Activated CD4-positive, alpha-beta T cell treated with anti-CD3 and anti-CD28 coated beads for 36 hours (primary cell): ENCODE data around the gene CHRND. TPM values are rescaled to one million over a fixed set of nuclear protein-coding genes. Genes with fewer than 3 reads are reported as not detected.

Experiments used
- ATAC-seq: fragments of 200-7000 bp; cut with Tn5 transposase; one replicate; pipeline ENCODE4 v1.10.0; 2021; ENCODE audit warnings: mild to moderate bottlenecking, moderate library complexity
- CTCF ChIA-PET: fragments of 350-600 bp; sonication (Branson Sonifier 250); formaldehyde crosslinking; loops from one replicate; lab custom pipeline; 2021; ENCODE audit warnings: antibody characterized with exemption; lab: Charles Lee
- POLR2A ChIA-PET: fragments of 350-600 bp; sonication (Branson Sonifier 250); formaldehyde crosslinking; loops from one replicate; lab custom pipeline; 2021; ENCODE audit warnings: antibody characterized with exemption, inconsistent platforms; lab: Charles Lee
- DNase-seq: peaks from one replicate; pipeline ENCODE4 v3.0.0-alpha.2; 2020
- H3K27ac Mint-ChIP-seq: one replicate; pipeline ENCODE4 v1.8.0; 2021; ENCODE audit warnings: mixed read lengths
- H3K27me3 Mint-ChIP-seq: one replicate; pipeline ENCODE4 v1.8.0; 2021; ENCODE audit warnings: mixed read lengths
- H3K36me3 Mint-ChIP-seq: one replicate; pipeline ENCODE4 v1.8.0; 2021; ENCODE audit warnings: low read depth, mixed read lengths
- H3K4me1 Mint-ChIP-seq: one replicate; pipeline ENCODE4 v1.8.0; 2021; ENCODE audit warnings: mixed read lengths
- H3K4me3 Mint-ChIP-seq: one replicate; pipeline ENCODE4 v1.8.0; 2021; ENCODE audit warnings: mild to moderate bottlenecking, moderate library complexity, mixed read lengths
- H3K9me3 Mint-ChIP-seq: one replicate; pipeline ENCODE4 v1.8.0; 2021; ENCODE audit warnings: low read depth, mixed read lengths
- intact Hi-C, 2 experiments: fragments of 100-400 bp; cut with DNase I in 1 of 2; cut with micrococcal nuclease in 1 of 2; formaldehyde crosslinking; loops; one replicate each; pipeline versions ENCODE4 v1.14.2 to v1.15.1; 2022 to 2024; cut with DNase I, micrococcal nuclease
- total RNA-seq, 2 experiments: library from RNA; stranded (reverse); gene quantifications; one replicate each; pipeline ENCODE4 v1.2.3, GENCODE V29; 2021

CHRND gene
- total RNA-seq, 2 experiments from 2014 or later = not detected

DNA sequence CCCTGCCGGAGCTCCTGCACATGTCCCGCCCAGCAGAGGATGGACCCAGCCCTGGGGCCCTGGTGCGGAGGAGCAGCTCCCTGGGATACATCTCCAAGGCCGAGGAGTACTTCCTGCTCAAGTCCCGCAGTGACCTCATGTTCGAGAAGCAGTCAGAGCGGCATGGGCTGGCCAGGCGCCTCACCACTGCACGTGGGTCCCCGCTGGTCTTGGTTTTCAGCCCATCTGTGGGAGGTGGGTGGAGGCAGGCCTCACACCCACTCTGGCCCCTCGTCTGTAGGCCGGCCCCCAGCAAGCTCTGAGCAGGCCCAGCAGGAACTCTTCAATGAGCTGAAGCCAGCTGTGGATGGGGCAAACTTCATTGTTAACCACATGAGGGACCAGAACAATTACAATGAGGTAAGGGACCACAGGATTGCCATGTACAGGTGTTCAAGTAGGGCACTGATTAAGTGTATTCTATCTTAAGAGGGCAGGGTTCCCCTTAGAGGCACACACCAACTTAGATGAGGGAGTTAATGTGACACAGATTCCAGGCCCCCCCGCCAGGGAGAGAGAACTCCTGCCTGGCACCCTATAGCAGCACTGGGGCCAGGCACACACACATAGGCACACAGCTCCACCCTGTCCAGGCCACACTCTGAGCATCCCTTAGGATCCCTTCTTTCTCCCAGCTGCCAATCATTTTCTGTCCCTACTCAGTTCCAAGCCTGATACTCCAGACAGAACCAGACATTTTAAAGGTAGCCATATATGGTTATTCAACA lies 8.2 kb downstream of the CHRND start:
- ATAC-seq = no peak
- peaks cover 2% of the 10 kb centered on the region for H3K4me1 Mint-ChIP-seq
- POLR2A ChIA-PET = no interaction called here
- DNase-seq = no peak
- no peak overlapping the region for H3K4me3 Mint-ChIP-seq
- H3K27ac Mint-ChIP-seq = no peak overlapping the region
- no peaks in the 10 kb centered on the region for H3K9me3 Mint-ChIP-seq
- peaks cover 9% of the 10 kb centered on the region for H3K27me3 Mint-ChIP-seq
- CTCF ChIA-PET = no interaction called here
- intact Hi-C loops = no loop called here
- H3K36me3 Mint-ChIP-seq = no peaks in the 10 kb centered on the region

- Mint-ChIP-seq H3K9me3 (no peaks in the 10 kb centered on the region), H3K27me3 (peaks cover 8% of the 10 kb centered on the region)
- intact Hi-C loops = no loop called here
Observed at GRCh38 chr2:232534940-232535651, 9.1 kb downstream of the CHRND start.

DNA sequence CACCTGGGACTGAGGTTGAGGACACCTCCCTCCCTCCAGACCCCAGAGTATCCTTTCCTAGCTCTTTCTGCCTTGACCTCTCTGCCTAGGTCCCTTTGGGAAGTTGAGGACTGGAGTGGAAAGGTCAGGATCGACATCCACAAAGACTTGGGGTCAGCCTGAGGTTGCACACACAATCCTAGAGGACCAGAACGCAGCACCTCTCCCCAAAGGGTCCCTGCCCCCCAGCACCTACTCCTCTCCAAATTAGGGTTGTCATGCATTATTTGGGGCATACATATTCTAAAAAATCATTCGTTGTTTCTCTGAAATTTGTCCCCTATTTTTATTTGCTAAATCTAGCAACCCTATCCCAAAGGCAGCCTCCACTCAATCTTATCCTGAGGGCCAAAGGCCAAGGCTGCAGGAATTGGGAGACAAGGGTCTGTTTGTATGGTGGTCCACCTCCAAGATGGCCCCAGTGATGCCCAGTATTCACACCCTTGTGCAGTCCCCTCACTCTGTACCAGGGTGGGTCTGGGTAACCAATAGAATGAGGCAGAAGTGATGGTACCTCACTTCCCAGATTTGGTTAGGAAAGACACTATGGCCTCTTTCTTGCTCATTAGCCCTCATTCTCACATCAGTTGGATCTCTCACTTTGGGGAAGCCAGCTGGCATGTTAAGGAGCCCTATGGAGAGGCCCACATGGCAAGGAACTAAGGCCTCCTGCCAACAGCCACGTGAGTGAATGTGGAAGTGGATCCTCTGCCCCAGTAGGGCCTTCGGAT lies 10.0 kb downstream of the CHRND start:
- no peaks in the 10 kb centered on the region for H3K9me3 Mint-ChIP-seq
- H3K27ac Mint-ChIP-seq = no peak overlapping the region
- no peaks in the 10 kb centered on the region for H3K4me1 Mint-ChIP-seq
- H3K4me3 Mint-ChIP-seq = no peak overlapping the region
- intact Hi-C loops = no loop called here
- DNase-seq (no peak), ATAC-seq (no peak)
- no peaks in the 10 kb centered on the region for H3K36me3 Mint-ChIP-seq
- peaks cover 8% of the 10 kb centered on the region for H3K27me3 Mint-ChIP-seq
- ChIA-PET POLR2A (no interaction called here), CTCF (no interaction called here)

More at GRCh38 chr2:232534940-232535651, 9.1 kb downstream of the CHRND start:
- no peak for DNase-seq
- POLR2A ChIA-PET = no interaction called here
- no peak for ATAC-seq
- Mint-ChIP-seq H3K4me1 (no peaks in the 10 kb centered on the region), H3K4me3 (no peak overlapping the region), H3K27ac (no peak overlapping the region), H3K36me3 (no peaks in the 10 kb centered on the region)
- CTCF ChIA-PET = no interaction called here

DNA sequence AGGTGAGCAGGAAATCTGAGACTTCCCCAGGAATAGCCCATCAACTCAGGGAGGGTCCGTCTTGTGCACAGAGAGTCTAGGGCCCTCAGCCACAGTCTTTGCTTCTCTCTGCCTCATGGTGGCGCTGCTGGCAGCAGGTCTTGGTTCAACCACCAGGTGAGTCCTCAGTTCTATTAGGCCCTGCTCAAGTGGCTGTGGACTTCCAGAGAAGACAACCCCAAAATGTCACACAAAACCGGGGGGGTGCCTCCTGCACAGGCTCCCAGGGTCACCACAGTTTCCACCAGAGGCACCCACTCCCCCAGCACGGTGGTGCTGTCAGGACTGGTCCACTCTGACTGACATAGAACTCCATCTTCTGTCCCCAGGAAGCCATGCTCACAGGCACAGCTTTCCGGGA lies 11.1 kb downstream of the CHRND start:
- intact Hi-C loops = no loop called here
- POLR2A ChIA-PET = no interaction called here
- Mint-ChIP-seq H3K9me3 (no peaks in the 10 kb centered on the region), H3K36me3 (no peaks in the 10 kb centered on the region), H3K27ac (no peak overlapping the region), H3K4me1 (no peaks in the 10 kb centered on the region), H3K27me3 (peaks cover 7% of the 10 kb centered on the region), H3K4me3 (no peak overlapping the region)
- DNase-seq = peak; percentile 57
- CTCF ChIA-PET = interaction anchor here (0.5 kb wide), 2 partner anchors 83 to 593 kb away, joined by 3 read pairs; no protein-coding TSS in a partner anchor
- peak; percentile 55 for ATAC-seq

- Mint-ChIP-seq H3K36me3 (no peaks in the 10 kb centered on the region), H3K4me3 (no peak overlapping the region), H3K4me1 (no peaks in the 10 kb centered on the region), H3K9me3 (no peaks in the 10 kb centered on the region), H3K27ac (no peak overlapping the region), H3K27me3 (peaks cover 7% of the 10 kb centered on the region)
- DNase-seq (peak; percentile 1), ATAC-seq (no peak)
- intact Hi-C loops = no loop called here
- CTCF ChIA-PET = interaction anchor here (0.5 to 0.8 kb wide), 2 partner anchors 83 to 277 kb away, joined by 3 read pairs; no protein-coding TSS in a partner anchor
- POLR2A ChIA-PET = no interaction called here
Observed at GRCh38 chr2:232537499-232537898, 11.5 kb downstream of the CHRND start.

DNA sequence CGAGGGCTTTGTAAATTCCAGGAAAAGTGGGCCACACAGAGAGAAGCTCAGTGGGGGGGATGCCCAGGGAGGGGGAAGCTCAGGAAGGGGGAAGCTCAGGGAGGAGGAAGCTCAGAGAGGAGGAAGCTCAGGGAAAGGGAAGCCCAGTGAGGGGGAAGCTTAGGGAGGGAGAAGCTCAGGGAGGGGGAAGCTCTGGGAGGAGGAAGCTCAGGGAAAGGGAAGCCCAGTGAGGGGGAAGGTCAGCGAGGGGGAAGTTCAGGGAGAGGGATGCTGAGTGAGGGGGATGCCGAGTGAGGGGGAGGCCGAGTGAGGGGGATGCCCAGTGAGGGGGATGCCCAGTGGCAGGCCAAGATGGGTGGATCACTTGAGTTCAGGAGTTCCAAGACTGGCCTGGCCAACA lies 12.7 kb downstream of the CHRND start:
- CTCF ChIA-PET = interaction anchor here (0.5 to 1.0 kb wide), 2 partner anchors 14 to 15 kb away, joined by 4 read pairs; no protein-coding TSS in a partner anchor
- H3K27ac Mint-ChIP-seq = no peak overlapping the region
- H3K36me3 Mint-ChIP-seq = peaks cover 2% of the 10 kb centered on the region

DNA sequence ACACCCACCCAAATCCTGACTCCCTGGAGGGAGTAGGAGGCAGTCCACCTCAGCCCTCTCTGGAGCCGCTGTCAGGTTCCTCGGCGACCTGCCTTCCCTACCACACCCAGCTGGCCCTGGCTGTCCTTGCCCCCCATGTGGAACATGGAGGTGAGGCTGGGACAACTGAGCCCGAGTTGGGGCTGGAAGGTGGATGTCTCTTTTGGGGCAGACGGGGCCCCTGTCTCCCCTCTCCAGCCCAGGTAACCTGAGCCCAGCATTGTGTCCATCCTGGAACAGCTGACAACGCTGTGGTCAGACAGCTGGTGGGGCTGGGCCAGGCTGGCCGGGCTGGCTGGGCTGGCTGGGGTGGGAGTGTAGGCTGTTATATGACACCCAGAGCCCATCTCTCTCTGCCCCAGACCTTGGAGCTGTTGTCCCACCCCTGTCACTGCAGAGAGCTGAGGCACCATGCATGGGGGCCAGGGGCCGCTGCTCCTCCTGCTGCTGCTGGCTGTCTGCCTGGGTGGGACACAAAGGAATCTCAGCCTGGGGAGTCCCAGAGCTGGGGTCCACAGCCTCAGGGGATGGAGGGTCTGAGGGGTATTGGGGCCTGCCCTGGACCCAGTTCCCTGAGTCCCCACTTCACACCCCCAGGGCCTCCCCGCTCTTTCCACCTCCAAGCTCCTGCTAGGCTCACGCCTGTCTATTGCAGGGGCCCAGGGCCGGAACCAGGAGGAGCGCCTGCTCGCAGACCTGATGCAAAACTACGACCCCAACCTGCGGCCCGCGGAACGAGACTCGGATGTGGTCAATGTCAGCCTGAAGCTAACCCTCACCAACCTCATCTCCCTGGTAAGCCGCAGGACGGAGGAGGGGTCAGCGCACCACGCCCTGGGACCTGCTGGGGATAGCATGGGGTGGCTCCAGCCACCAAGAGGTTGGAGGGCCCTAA lies 13.6 kb downstream of the CHRND start, which contains the start of gene CHRNG:
Gene CHRNG, plus strand, starts transcription at position 395 of the 934 bp plus-strand sequence. Its CDS starts 56 bp downstream, at position 451.
- Mint-ChIP-seq H3K27ac (no peak within 1 kb of the TSS), H3K9me3 (no peaks in the 10 kb centered on the region), H3K4me3 (no peak within 1 kb of the TSS), H3K36me3 (peaks cover 3% of the 10 kb centered on the region), H3K4me1 (no peaks in the 10 kb centered on the region), H3K27me3 (peaks cover 2% of the 10 kb centered on the region)
- intact Hi-C loops = no loop called here
- DNase-seq (no peak), ATAC-seq (no peak)
- ChIA-PET POLR2A (no interaction called here), CTCF (interaction anchor here (0.6 kb wide), 1 partner anchor 399 kb away, joined by 3 read pairs; no protein-coding TSS in a partner anchor)

More for the DNA sequence above, 12.7 kb downstream of the CHRND start:
- no peak for ATAC-seq
- no peaks in the 10 kb centered on the region for H3K4me1 Mint-ChIP-seq
- no peaks in the 10 kb centered on the region for H3K9me3 Mint-ChIP-seq
- no peak overlapping the region for H3K4me3 Mint-ChIP-seq
- DNase-seq = no peak
- POLR2A ChIA-PET = interaction anchor here (0.6 kb wide), 1 partner anchor 21 kb away, joined by 3 read pairs; no protein-coding TSS in a partner anchor
- H3K27me3 Mint-ChIP-seq = peaks cover 2% of the 10 kb centered on the region
- intact Hi-C loops = no loop called here

GRCh38 chr2:232540441-232541041 lies 14.6 kb downstream of the CHRND start:
- ChIA-PET POLR2A (no interaction called here), CTCF (no interaction called here)
- no peak for ATAC-seq
- Mint-ChIP-seq H3K36me3 (peaks cover 7% of the 10 kb centered on the region), H3K27me3 (peaks cover 2% of the 10 kb centered on the region), H3K9me3 (no peaks in the 10 kb centered on the region), H3K4me3 (no peak overlapping the region), H3K27ac (no peak overlapping the region), H3K4me1 (no peaks in the 10 kb centered on the region)
- no peak for DNase-seq
- intact Hi-C loops = no loop called here

DNA sequence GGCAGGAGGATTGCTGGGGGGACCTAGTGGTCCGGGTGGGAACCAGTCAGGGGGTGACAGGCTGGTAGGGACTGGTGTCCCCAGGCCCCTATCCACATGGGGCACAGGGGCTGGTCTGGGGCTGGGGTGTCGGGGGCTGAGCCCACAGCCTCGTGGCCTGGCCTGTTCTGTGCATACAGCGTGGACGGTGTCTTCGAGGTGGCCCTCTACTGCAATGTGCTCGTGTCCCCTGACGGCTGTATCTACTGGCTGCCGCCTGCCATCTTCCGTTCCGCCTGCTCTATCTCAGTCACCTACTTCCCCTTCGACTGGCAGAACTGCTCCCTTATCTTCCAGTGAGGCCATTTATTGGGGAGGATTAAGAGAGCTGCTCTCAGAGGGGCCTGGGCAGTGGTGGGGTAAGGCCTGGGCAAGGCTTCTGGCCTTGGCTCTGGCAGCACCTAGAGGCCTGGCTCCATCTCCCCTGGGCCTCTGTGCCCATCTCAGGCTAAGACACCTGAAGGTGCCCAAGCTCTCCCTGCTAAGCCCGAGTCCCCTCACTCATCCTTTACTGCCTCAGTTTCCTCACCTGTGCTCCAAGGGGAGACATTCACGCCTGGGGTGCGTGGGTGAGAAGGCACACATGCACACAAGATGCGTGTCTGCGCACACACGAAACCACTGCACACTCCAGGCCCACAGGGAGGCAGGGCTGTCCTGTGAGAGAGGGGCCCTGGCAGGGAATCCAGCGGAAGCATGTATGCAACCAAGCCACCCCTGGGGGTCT lies 15.4 kb downstream of the CHRND start:
- CTCF ChIA-PET = no interaction called here
- intact Hi-C loops = no loop called here
- ATAC-seq (no peak), DNase-seq (no peak)
- Mint-ChIP-seq H3K36me3 (peaks cover 9% of the 10 kb centered on the region), H3K4me3 (no peak overlapping the region), H3K9me3 (no peaks in the 10 kb centered on the region), H3K27ac (no peak overlapping the region), H3K27me3 (peaks cover 2% of the 10 kb centered on the region), H3K4me1 (peaks cover under 1% of the 10 kb centered on the region)
- POLR2A ChIA-PET = no interaction called here
